DOHH2 (cell line): ENCODE measurements around the gene ARIH2.

ENCODE experiments used
- EZH2phosphoT487 ChIP-seq: fragments of 200-600 bp; sonication (generic); IDR thresholded peaks from 2 replicates; pipeline ENCODE4 v1.6.1; 2017; ENCODE audit warnings: borderline replicate concordance, mild to moderate bottlenecking, antibody characterized with exemption, low read length, moderate library complexity, mixed read lengths
- TF ChIP-seq, protein P1 (sequence below): fragments of 200-600 bp; sonication (generic); IDR thresholded peaks from one replicate; pipeline ENCODE4 v1.5.1; 2014; ENCODE audit warnings: antibody characterized with exemption, mild to moderate bottlenecking, low read depth, low read length; ENCODE audit not compliant: poor library complexity, severe bottlenecking

DNA sequence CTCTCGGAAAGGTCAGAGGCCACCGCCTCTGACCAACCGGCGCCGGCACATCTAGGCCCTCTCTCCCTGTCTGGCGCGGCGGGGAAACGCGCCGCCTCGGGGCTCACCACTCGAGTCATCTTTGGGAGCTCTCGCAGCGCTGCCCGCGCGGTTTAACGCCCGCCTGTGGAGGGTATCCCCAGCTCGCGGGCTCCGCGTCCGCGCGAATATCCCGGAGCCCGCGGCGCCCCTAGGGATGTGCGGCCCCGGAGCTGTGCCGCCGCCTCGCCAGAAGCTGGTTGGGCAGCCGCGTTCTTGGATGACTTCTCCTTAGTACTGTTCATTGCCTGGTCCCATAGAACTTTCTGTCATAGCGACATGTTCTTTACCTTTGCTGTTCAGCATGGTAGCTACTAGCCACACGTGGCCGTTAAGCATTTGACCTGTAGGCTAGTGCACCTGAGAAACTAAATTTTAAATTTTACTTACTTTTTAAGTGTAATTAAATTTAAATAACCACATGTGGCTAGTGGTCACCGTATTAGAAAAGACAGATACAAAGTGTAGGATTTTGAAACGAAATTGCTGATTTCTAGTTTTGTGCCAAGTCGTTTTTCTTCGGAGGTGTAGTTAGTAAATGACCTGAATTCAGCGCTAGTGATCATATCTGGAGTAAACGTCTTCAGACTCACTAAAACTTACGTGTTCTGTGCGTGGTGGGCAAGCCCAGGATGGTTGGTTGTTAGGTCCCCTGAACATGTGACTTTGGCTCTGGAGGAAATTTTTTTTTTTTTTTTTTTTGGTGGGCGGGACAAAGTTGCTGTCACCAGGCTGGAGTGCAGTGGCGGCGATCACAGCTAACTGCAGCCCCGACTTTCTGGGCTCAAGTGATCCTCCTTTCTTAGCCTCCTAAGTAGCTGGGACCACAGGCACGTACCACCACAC is 835 bp downstream of the ARIH2 start:
- TF ChIP-seq, protein P1, sequence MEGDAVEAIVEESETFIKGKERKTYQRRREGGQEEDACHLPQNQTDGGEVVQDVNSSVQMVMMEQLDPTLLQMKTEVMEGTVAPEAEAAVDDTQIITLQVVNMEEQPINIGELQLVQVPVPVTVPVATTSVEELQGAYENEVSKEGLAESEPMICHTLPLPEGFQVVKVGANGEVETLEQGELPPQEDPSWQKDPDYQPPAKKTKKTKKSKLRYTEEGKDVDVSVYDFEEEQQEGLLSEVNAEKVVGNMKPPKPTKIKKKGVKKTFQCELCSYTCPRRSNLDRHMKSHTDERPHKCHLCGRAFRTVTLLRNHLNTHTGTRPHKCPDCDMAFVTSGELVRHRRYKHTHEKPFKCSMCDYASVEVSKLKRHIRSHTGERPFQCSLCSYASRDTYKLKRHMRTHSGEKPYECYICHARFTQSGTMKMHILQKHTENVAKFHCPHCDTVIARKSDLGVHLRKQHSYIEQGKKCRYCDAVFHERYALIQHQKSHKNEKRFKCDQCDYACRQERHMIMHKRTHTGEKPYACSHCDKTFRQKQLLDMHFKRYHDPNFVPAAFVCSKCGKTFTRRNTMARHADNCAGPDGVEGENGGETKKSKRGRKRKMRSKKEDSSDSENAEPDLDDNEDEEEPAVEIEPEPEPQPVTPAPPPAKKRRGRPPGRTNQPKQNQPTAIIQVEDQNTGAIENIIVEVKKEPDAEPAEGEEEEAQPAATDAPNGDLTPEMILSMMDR = peak; percentile 17
- no peak for TF ChIP-seq EZH2phosphoT487
